Mammary epithelial cell (primary cell): ENCODE data around the gene PKD1L1.

ENCODE experiments used
- EZH2 ChIP-seq: IDR thresholded peaks from 2 replicates; pipeline ENCODE4 v1.6.1; 2012; ENCODE audit warnings: low read length, inconsistent platforms, borderline replicate concordance
- TF ChIP-seq, protein P1 (sequence below), 2 donors: IDR thresholded peaks in 1 of 2; conservative IDR thresholded peaks in 1 of 2; 2 replicates each; pipeline ENCODE4 v1.5.1; 2011 to 2012; ENCODE audit warnings: inconsistent platforms in 2 of 2, low read length in 2 of 2, mild to moderate bottlenecking in 2 of 2, control low read depth in 1 of 2, low read depth in 1 of 2; ENCODE audit not compliant: insufficient read depth in 1 of 2; ENCODE audit errors: extremely low read depth in 1 of 2

DNA sequence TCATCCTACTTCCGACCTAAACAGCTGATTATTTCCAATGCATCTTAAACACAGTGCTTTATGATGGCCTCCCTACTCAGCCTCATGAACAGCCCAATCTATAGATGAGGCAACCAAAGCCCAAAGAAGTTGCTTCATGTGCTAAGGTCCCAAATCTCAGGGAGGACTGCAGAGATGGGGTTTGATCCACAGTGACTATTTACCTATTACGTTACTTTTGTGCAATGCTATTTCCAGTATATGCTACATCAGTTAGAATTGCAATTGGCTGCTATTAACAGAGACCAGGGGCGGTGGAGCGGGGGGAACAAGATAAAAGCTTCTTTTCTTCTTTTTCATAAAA is 213.3 kb downstream of the PKD1L1 start:
- TF ChIP-seq, protein P1, sequence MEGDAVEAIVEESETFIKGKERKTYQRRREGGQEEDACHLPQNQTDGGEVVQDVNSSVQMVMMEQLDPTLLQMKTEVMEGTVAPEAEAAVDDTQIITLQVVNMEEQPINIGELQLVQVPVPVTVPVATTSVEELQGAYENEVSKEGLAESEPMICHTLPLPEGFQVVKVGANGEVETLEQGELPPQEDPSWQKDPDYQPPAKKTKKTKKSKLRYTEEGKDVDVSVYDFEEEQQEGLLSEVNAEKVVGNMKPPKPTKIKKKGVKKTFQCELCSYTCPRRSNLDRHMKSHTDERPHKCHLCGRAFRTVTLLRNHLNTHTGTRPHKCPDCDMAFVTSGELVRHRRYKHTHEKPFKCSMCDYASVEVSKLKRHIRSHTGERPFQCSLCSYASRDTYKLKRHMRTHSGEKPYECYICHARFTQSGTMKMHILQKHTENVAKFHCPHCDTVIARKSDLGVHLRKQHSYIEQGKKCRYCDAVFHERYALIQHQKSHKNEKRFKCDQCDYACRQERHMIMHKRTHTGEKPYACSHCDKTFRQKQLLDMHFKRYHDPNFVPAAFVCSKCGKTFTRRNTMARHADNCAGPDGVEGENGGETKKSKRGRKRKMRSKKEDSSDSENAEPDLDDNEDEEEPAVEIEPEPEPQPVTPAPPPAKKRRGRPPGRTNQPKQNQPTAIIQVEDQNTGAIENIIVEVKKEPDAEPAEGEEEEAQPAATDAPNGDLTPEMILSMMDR (conservative IDR thresholded peaks at IDR 0.05 in 1 of 2, IDR thresholded peaks at IDR 0.05 in 1 of 2; ENCODE audit: extremely low read depth in 1 of 2, insufficient read depth in 1 of 2, low read depth in 1 of 2, low read length in 2 of 2), result no peak
- TF ChIP-seq EZH2, result no peak
